KG1 (cell line): ENCODE results near the gene PRXL2B.
"Not testable (repeated sequence)": the region's sequence is repeated elsewhere in the genome, so short reads cannot be mapped to it uniquely, and the experiment has no call there.

Experiments
- DNase-seq: peaks from one replicate; lab custom pipeline; 2025; lab: John Stamatoyannopoulos, UW

The PRXL2B gene

DNA sequence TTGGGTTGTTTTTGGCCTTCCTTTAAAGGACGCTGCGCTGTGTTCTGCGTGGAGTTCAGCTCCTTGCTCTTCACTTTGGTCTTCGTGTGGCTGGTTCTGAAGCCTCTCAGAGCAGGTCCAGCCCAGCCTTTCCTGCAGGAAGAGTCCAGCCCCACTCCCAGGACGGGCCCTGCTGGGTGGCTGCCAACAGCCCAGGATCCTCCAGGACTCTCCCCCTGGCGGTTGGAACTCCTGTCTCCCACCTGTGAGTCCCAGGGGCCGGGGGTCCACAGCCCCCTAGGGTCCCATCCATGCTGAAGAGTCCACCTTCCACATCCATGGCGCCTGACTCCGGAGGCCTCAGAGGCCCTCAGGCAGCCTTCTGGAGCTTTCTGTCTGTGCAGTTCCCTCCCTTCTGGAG lies 35.0 kb upstream of the PRXL2B start:
- not testable (repeated sequence) for DNase-seq

DNA sequence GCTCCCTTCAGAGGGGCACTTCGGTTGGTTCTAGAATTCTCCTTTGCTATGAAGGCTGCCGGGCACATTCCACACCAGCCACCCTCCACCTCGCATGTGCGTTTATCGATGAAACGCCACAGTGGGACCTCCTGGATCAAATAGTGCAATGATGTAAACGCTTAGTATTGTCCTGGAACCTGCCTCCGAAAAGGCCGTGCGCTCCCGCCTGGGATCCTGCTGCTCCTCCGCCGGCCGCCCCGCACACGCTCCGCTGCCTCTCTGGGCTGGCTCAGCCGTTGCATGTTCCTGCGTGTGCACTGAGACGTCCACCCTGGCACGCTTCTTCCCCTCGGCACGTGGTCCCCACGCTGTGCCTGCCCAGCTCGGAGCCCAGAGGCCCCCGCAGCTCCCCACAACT lies 34.4 kb upstream of the PRXL2B start:
- no peak for DNase-seq

DNA sequence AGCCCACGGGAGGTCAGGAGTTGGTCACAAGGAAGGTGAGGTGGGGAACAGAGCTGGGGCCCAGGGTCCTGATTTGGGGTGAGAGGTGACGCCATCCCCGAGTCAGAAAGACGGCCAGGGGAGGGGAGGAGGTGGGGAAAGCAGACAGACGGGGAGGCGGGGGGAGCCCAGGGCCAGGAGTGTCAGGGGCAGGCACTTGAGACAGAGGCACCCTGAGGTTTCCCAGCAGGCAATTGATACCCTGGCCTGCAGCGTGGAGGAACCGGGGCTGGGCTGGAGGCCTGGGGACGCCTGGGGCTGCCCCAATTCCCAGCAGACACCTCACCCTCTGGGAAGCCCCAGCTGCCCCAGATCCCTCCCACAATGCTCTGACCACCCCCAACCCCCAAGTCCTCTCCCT lies 33.5 kb upstream of the PRXL2B start:
- not testable (repeated sequence) for DNase-seq

DNA sequence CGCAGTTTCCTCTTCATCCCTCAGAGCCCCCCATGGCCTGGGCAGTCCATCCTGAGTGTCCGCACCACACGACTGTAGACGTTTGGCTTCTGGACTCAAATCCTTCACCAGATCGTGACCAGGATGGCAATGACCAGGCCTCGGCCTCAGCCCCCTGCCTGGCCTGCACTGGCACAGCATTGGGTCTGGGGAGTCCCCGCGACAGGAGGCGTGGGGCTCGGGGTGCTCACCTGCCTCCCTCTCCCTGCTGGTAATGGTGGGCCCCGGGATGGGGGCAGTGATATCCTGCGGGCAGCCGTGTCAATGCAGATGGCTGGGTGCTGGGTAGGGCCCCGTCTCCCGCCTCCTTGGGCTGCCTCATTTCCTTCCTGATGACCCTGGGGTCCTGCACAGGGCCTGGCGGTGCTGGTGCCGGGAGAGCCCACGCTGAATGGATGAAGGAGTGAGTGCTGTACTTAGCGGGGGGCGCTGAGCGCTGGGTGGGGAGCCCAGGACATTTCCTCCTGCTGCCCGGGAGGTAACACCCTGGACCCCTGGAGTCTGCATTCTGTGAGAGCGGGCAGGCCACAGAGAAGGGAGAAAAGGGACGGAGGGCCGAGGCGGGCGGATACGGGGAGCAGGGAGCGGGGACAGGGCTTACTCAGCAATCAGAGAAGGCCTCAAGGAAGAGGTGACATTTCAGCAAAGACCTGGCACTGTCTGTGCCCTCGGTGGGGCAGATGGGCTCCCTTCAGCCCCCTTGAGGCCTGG lies 32.5 kb upstream of the PRXL2B start:
- DNase-seq = no peak

DNA sequence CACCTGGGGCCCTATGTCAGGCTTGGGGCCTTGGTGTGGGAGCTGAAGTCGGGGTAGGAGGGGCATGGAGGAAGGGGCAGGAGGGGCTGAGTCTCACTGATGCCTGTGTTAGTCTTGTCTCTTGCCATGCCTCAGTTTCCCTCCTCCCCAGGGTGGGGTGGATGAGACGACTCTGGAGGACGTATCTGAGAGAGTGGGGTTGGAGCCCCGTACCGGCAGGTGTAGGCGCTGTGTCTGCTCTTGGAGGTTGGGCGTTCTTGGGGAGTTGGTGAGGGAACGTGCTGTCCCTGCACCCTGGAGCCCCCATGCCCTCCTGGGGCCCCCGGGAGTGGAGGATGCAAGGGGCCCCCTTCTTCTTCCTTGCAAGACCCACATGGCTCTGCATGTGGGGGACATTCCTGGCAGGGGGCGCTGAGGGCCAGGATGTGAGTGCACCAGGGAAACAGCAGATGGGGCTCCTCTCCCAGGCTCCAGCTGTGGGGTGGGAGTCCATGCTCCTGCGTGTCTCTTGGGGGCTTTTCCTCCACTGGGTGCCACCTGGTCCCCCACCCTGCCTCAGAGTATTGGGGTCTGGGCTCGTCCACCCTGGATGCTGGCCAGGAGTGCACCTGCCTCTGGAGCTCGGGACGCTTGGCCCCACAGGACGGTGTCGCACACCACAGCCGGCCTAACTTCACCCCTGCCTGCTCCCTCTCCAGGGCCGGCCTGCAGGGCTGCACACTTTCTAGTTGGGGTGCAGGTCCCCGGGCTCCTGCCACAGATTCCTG lies 31.8 kb upstream of the PRXL2B start:
- DNase-seq = no peak

DNA sequence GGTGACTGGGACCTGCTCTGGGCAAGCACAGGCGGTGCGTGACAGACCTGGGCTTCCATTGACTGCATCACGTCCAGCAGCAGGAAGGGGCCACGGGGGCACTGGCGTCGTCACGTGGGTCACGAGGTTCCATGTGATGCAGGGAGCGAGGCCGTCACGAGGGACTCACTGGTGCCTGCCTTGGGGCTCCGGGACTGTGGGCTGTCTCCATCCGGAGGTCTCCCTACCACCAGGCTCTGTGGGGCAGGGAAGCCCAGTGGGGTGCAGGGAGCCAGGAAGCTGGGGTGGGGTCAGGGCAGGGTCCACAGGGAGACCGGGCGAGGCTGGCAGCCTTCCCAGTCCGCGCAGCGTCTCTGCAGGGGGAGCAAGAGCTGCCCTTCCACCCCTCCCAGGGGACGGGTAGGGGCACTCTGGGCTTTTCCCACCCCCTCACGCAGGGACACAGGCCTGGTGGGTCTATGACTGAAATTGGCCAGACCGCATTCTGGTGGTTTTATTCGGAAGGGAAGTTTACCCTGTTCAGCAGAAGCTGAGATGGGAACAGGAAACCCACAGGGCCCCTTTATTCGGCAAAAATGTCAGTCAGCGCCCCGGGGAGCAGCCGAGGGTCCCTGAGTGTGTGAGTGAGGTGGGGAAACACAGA lies 30.8 kb upstream of the PRXL2B start:
- peak; percentile 84 for DNase-seq

DNA sequence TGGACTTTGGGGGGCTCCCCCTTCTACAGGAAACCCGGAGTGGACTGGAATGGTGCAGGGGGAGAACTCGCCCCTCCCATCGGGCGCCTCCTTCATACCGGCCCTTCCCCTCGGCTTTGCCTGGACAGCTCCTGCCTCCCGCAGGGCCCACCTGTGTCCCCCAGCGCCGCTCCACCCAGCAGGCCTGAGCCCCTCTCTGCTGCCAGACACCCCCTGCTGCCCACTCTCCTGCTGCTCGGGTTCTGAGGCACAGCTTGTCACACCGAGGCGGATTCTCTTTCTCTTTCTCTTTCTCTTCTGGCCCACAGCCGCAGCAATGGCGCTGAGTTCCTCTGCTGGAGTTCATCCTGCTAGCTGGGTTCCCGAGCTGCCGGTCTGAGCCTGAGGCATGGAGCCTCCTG lies 30.3 kb upstream of the PRXL2B start, which contains the start of gene TNFRSF14:
TNFRSF14 (plus strand) TSS at position 95 of the 401 bp plus-strand sequence; CDS start at position 389, 294 bp downstream.
- DNase-seq = peak; percentile 31

DNA sequence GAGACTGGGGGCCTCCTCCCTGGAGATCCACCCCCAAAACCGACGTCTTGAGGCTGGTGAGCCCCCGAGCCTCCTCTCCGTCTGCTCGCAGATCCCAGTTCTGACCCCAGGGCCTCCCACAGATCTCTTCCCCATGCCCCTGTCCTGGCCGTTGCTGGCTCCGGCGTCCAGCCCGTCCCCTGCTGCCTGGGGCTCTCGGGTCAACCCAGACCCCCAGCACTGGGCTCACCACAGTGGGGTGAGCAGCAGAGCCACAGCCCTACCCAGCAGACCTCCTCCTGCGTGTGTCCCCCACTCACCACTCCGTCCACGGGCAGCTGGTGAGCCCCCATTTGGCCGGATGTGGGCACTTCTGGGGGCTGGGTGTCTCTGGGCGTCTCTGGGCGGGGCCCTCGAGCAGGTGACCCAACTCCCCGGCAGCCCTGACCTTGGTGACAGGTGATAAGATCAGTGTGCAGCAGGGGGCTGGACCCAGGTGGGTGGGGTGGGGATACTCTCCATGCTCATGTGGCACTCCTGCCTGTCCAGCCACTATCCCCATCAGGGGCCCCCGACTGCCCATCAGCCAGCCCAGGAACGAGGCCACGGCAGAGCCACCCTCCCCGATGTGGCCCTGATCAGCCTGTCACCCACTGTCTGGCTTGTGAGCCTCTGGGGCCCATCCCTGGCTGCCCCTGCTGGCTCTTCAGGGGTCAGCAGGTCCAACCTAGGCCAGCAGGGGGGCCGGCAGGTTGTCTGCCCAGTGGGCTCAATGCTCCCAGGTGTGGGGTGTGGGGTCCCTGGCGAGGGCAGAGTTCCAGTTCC lies 29.7 kb upstream of the PRXL2B start:
- DNase-seq = no peak

DNA sequence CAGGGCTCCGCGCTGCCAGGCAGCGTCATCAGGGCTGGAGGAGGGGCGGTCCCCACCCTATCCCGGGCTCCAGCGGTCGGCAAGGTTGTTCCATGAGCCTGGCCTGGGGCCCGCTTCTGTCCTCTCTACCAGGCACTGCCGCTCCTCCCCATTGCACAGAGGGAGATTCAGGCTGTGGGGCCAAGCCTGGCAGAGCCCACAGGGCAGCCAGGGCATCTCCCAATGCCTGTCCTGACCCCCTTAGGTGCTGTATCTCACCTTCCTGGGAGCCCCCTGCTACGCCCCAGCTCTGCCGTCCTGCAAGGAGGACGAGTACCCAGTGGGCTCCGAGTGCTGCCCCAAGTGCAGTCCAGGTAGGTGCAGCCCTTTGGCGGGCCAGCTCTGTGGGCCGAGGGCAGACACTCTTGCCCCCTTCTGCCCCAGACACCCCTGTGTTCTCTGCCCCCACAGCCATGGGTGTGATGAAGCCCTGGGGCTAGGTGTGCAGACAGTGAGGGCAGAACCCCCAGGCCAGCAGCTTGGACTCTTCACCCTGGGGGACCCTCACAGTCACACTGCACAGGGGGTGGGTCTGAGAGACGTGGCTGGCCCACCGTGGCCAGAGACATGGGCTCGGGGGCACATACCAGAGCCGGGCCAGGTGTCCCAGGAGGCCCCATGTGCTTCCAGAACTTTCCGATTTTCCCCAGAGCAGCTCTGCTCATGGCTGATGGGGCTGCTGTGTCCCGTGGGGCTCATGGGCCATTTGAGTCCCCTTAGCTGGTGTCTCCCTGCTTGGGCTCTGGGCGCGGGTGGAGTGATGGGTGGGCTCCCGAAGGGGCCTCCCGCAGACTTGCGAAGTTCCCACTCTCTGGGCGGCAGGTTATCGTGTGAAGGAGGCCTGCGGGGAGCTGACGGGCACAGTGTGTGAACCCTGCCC lies 28.8 kb upstream of the PRXL2B start:
- no peak for DNase-seq

GRCh38 chr1:2558420-2558819 lies 28.2 kb upstream of the PRXL2B start:
- DNase-seq = no peak

DNA sequence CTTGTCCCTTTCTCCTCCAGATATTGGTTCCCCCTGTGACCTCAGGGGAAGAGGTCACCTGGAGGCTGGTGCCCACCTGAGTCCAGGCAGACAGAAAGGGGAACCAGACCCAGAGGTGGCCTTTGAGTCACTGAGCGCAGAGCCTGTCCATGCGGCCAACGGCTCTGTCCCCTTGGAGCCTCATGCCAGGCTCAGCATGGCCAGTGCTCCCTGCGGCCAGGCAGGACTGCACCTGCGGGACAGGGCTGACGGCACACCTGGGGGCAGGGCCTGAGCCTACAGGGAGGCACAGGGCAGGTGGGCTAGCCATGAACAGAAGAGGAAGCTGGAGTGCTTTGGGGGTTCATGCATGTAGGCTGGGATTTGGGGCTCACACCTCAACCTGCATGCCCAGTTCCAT lies 27.7 kb upstream of the PRXL2B start:
- no peak for DNase-seq

DNA sequence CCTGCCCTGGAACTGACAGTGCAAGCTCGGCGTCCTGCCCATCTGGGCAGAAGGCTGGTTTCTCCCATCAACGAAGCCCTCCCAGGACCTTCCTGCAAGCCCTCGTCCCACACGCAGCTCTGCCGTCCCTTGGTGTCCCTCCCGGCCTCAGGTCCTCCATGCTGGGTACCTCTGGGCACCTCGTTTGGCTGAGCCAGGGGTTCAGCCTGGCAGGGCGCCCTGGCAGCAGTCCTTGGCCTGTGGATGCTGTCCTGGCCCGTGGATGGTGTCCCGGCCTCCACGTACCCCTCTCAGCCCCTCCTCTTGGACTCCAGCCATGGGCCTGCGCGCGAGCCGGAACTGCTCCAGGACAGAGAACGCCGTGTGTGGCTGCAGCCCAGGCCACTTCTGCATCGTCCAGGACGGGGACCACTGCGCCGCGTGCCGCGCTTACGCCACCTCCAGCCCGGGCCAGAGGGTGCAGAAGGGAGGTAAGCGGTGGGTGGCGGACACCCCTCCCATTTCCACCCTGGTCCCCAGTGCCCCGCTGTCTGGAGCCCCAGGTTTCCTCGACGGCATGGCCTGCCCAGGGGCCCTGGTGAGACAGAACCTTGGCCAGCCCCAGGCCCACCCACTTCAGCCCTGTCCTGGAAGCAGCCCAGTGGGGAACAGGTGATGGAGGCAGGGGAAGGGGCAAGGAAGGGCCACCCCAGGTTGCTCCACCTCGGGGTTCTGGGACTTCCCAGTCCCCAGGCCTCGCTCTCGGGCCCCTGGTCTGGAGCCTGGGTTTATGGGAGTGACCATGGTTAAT lies 26.9 kb upstream of the PRXL2B start:
- no peak for DNase-seq

DNA sequence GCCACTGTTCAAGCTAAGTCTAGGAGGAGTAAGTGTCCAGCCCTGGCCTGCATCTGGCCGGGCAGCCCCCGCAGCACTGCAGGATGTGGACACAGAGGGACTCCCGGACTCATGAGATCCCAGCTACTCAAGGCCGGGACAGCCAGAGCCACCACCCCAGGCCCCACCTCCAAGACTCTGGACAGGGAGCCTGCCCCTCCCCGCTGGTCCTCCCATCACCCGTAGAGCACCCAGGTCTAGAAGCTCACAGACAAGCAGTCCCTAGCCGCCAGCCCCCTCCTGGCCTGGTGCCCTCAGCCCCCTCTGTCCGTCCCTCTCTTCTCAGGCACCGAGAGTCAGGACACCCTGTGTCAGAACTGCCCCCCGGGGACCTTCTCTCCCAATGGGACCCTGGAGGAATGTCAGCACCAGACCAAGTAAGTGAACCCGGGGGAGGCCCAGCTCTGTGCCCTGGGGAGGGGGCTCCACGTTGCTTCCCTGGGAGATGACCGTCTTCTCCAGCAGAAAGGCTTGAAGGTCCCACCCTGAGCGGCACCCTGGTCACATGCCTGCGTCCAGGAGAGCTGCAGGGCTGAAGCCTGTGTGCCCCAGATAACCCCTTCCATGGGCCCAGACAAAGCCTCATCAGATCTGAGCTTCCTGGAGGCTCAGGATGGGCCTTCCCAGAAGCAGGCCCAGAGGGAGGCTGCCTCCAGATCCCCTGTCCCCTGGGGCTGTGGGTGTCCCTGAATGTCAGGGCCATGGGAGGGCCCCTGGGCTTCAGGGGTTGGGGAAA lies 26.1 kb upstream of the PRXL2B start:
- DNase-seq = no peak

GRCh38 chr1:2561446-2561845 lies 25.1 kb upstream of the PRXL2B start:
- DNase-seq = no peak

GRCh38 chr1:2561898-2562895 lies 24.4 kb upstream of the PRXL2B start:
- no peak for DNase-seq

- no peak for DNase-seq
These were observed 23.4 kb upstream of the PRXL2B start for GRCh38 chr1:2563205-2563604.

DNA sequence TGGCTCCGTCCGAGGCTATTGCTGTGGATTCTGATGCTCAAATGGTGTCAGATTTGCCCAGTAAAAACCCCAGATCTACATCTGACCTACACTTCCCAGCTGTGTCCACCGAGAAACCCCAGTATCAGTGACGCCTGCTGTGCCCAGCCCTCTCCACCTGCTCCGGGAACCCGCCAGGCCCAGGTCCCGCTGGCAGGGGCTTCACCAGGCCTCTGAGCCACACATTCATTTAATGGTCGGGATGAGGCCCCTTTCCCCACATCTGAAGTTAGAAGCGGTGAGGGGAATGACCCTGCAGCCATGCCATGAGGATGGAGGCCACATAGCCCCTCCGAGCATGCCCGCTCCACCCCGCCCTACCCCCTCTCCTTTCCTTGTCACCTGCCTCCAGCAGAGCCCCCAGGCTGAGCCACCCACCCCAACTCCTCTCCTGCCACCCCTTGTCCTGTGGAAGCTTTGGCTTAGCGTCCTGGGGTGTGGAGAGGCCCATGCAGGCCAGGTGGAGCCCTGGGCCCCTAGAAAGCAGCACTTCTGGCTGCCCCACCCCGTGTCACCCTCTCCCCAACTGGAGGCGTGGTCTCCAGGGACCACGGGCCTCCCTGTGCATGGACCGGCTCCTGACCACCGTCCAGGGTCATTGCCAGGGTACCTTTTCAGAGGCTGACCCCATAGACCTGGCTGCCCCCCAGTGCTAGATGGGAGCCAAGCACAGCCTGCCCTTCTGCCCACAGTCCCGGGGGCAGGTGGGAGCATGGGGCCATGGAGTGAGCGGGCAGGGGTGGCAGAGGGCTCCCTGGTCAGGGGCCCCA lies 22.4 kb upstream of the PRXL2B start:
- no peak for DNase-seq
